ENCODE measurements around the gene GABRB1. TPM values are rescaled to one million over a fixed set of nuclear protein-coding genes. Genes with fewer than 3 reads are reported as not detected.

The GABRB1 gene
- total and polyA plus RNA-seq, 2 donors (not counting 1 experiment from before 2014, with no cell fraction given): 0.05 to 0.17 TPM

GRCh38 chr4:47135210-47135609 lies 103.8 kb downstream of the GABRB1 start:
- no peaks in the 10 kb centered on the region for H4K20me1 ChIP-seq (ENCODE audit: control insufficient read depth, extremely low read depth, insufficient read depth, low read length)
- no peak overlapping the region for H3K4me3 ChIP-seq (replicated peaks in 1 of 4; ENCODE audit: control extremely low read depth in 1 of 4, insufficient read depth in 1 of 4, low read depth in 3 of 4, low read length in 4 of 4)
- no peaks in the 10 kb centered on the region for H3K9me3 ChIP-seq (ENCODE audit: control insufficient read depth, insufficient read depth, low read depth, low read length)
- no peak overlapping the region for H3K27ac ChIP-seq (ENCODE audit: insufficient read depth, low read length)
- no peaks in the 10 kb centered on the region for H3K79me2 ChIP-seq (ENCODE audit: control insufficient read depth, insufficient read depth, low read length)
- H2AFZ ChIP-seq (ENCODE audit: low read length): no peak overlapping the region
- H3K36me3 ChIP-seq (ENCODE audit: control insufficient read depth, insufficient read depth, low read length): no peaks in the 10 kb centered on the region
- DNase-seq (ENCODE audit: low read depth in 2 of 2): no peak
- no peak for TF ChIP-seq EZH2 (IDR thresholded peaks at IDR 0.05; ENCODE audit: low read length, missing control alignments)
- TF ChIP-seq, protein P1, sequence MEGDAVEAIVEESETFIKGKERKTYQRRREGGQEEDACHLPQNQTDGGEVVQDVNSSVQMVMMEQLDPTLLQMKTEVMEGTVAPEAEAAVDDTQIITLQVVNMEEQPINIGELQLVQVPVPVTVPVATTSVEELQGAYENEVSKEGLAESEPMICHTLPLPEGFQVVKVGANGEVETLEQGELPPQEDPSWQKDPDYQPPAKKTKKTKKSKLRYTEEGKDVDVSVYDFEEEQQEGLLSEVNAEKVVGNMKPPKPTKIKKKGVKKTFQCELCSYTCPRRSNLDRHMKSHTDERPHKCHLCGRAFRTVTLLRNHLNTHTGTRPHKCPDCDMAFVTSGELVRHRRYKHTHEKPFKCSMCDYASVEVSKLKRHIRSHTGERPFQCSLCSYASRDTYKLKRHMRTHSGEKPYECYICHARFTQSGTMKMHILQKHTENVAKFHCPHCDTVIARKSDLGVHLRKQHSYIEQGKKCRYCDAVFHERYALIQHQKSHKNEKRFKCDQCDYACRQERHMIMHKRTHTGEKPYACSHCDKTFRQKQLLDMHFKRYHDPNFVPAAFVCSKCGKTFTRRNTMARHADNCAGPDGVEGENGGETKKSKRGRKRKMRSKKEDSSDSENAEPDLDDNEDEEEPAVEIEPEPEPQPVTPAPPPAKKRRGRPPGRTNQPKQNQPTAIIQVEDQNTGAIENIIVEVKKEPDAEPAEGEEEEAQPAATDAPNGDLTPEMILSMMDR (conservative IDR thresholded peaks at IDR 0.05 in 1 of 2, IDR thresholded peaks at IDR 0.05 in 1 of 2; ENCODE audit: low read depth in 1 of 2, low read length in 2 of 2): no peak
- H3K4me1 ChIP-seq (ENCODE audit: control insufficient read depth, extremely low read depth, insufficient read depth, low read length): no peaks in the 10 kb centered on the region
- no peak overlapping the region for H3K9ac ChIP-seq (ENCODE audit: insufficient read depth, low read length)
- no peak overlapping the region for H3K4me2 ChIP-seq (ENCODE audit: extremely low read depth, insufficient read depth, low read length)
- no peaks in the 10 kb centered on the region for H3K27me3 ChIP-seq (ENCODE audit: control insufficient read depth, insufficient read depth, low read length)

DNA sequence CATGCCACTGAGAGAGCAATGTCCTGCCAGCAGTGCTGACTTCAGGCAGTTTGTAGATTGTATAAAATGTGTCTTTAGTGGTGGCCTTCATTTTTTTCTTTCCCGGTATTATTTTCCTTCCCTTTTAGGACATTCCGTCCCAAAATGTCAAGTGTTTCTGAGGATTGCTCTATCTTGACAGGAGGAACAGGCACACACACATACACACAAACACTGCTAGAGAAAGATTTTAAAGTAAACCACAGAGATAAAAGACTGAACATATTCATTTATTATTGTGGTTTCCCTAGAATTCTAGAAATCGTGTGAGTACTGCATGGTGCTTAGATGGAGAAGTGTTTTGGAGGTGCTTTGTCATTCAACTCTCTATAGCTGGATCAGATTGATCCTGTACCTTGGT lies 111.9 kb downstream of the GABRB1 start:
- Histone ChIP-seq H3K27me3 (ENCODE audit: control insufficient read depth, insufficient read depth, low read length) (no peaks in the 10 kb centered on the region), H3K4me3 (replicated peaks in 1 of 4; ENCODE audit: control extremely low read depth in 1 of 4, insufficient read depth in 1 of 4, low read depth in 3 of 4, low read length in 4 of 4) (no peak overlapping the region), H3K9ac (ENCODE audit: insufficient read depth, low read length) (no peak overlapping the region), H3K27ac (ENCODE audit: insufficient read depth, low read length) (no peak overlapping the region), H3K4me2 (ENCODE audit: extremely low read depth, insufficient read depth, low read length) (no peak overlapping the region), H4K20me1 (ENCODE audit: control insufficient read depth, extremely low read depth, insufficient read depth, low read length) (no peaks in the 10 kb centered on the region), H3K36me3 (ENCODE audit: control insufficient read depth, insufficient read depth, low read length) (no peaks in the 10 kb centered on the region), H3K79me2 (ENCODE audit: control insufficient read depth, insufficient read depth, low read length) (no peaks in the 10 kb centered on the region), H3K9me3 (ENCODE audit: control insufficient read depth, insufficient read depth, low read depth, low read length) (no peaks in the 10 kb centered on the region), H3K4me1 (ENCODE audit: control insufficient read depth, extremely low read depth, insufficient read depth, low read length) (no peaks in the 10 kb centered on the region), H2AFZ (ENCODE audit: low read length) (no peak overlapping the region)
- TF ChIP-seq, protein P1 (conservative IDR thresholded peaks at IDR 0.05 in 1 of 2, IDR thresholded peaks at IDR 0.05 in 1 of 2; ENCODE audit: low read depth in 1 of 2, low read length in 2 of 2): no peak
- no peak for TF ChIP-seq EZH2 (IDR thresholded peaks at IDR 0.05; ENCODE audit: low read length, missing control alignments)
- peak in 1 of 2 donors; percentile 24 for DNase-seq (ENCODE audit: low read depth in 2 of 2)

DNA sequence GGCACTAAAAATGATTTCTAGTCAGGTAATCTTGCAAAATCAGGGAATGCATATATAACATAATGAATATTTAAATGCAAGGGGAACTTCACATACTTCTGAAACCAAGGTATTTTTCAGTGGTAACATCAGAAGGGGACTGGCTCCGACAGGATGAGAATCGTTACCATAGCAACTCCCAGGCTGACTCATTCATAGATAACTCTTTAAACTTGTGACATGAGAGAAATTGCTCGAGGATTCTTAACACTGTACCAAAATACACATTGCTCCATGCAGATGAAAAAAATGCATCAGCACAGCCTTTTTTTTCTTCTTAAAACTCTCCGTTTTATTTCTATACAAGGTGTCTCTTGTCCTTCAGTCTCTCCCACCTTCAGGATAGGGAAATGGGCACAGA lies 114.3 kb downstream of the GABRB1 start:
- H3K27ac ChIP-seq (ENCODE audit: insufficient read depth, low read length): no peak overlapping the region
- peak; percentile 78 to 93 for DNase-seq (ENCODE audit: low read depth in 2 of 2)
- H3K9me3 ChIP-seq (ENCODE audit: control insufficient read depth, insufficient read depth, low read depth, low read length): no peaks in the 10 kb centered on the region
- H3K9ac ChIP-seq (ENCODE audit: insufficient read depth, low read length): no peak overlapping the region
- no peaks in the 10 kb centered on the region for H3K4me1 ChIP-seq (ENCODE audit: control insufficient read depth, extremely low read depth, insufficient read depth, low read length)
- no peak overlapping the region for H3K4me3 ChIP-seq (replicated peaks in 1 of 4; ENCODE audit: control extremely low read depth in 1 of 4, insufficient read depth in 1 of 4, low read depth in 3 of 4, low read length in 4 of 4)
- TF ChIP-seq, protein P1 (conservative IDR thresholded peaks at IDR 0.05 in 1 of 2, IDR thresholded peaks at IDR 0.05 in 1 of 2; ENCODE audit: low read depth in 1 of 2, low read length in 2 of 2): no peak
- no peak for TF ChIP-seq EZH2 (IDR thresholded peaks at IDR 0.05; ENCODE audit: low read length, missing control alignments)
- no peaks in the 10 kb centered on the region for H3K36me3 ChIP-seq (ENCODE audit: control insufficient read depth, insufficient read depth, low read length)
- no peaks in the 10 kb centered on the region for H3K79me2 ChIP-seq (ENCODE audit: control insufficient read depth, insufficient read depth, low read length)
- no peaks in the 10 kb centered on the region for H4K20me1 ChIP-seq (ENCODE audit: control insufficient read depth, extremely low read depth, insufficient read depth, low read length)
- H3K4me2 ChIP-seq (ENCODE audit: extremely low read depth, insufficient read depth, low read length): no peak overlapping the region
- no peaks in the 10 kb centered on the region for H3K27me3 ChIP-seq (ENCODE audit: control insufficient read depth, insufficient read depth, low read length)
- H2AFZ ChIP-seq (ENCODE audit: low read length): no peak overlapping the region

All from fibroblast of lung (primary cell).